ENCODE data around the gene GMEB2. TPM values are rescaled to one million over a fixed set of nuclear protein-coding genes. Genes with fewer than 3 reads are reported as not detected.

The GMEB2 gene
- total RNA-seq, 2 donors from 2014 or later: 11.5 to 12.3 TPM

DNA sequence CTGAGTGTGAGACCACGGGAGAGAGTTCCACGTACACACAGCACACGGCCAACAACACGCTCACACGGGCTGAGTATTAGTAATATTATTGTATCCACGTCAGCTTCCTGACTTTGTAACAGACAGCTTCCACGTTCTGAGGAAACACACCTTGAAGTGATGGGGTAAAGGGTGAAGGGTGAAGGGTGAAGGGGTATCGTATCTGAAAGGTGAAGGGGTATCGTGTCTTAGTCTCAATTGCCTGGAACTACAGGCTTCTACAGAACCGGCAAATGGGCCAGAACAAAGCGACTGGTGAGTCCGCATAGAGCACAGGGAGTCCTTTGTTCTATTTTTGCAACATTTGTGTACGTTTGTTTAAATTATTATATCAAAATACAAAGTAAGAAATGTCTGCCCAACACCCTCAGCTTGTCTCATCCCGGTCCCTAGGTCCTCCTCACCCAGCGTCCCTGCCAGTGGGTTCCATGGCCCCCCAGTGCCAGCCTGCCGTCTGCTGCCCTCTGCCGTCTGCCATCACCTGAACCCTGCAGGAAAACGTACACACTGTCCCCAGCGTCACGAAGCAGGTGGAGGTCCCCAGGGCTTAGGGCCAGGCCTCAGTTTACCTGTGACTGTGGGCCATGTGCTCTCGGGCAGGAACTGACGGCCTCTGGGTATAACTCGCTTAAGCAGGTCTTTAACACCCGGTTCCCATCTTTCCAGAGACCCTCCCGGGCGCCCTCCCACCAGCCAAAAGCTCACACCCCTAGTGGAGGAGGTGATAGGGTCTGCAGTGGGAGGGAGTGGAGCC, 48.5 kb downstream of the GMEB2 start:
- TF ChIP-seq CTCF (conservative IDR thresholded peaks at IDR 0.05): no peak
- Mint-ChIP-seq H3K4me1 (no peaks in the 10 kb centered on the region), H3K27ac (no peak overlapping the region)

DNA sequence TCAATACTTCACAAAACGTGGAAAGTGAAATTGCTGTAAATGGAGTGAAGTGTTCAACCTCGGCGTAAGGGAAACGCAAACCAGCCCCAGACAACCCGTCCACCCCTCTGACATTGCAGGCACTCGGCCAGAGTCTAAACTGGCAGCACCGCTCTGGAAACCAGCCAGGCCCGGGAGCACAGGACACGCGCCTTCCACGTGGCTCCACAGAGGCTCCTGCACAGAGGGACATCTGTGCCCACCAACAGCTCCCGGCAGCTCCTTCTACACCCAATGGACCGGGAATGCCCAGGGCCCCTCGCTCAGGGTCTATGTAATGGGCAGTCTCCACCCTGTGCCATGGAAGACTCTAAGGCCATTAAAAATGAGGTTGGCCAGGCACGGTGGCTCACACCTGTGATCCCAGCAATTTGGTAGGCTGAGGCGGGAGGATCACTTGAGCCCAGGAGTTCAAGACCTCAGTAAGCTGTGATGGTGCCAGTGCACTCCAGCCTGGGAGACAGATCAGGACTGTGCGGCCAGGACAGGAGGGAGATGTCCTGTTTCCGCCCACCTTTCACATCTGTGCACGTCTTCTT, 49.5 kb downstream of the GMEB2 start:
- Mint-ChIP-seq H3K4me3 (no peak overlapping the region), H3K9me3 (no peaks in the 10 kb centered on the region), H3K36me3 (ENCODE audit: low read depth) (no peaks in the 10 kb centered on the region), H3K27me3 (ENCODE audit: insufficient read depth) (no peaks in the 10 kb centered on the region), H3K4me1 (no peaks in the 10 kb centered on the region), H3K27ac (no peak overlapping the region)
- no peaks in the 10 kb centered on the region for H3K27me3 ChIP-seq (ENCODE audit: control insufficient read depth, insufficient read depth, low read length, poor library complexity, severe bottlenecking)
- H3K9me3 ChIP-seq (ENCODE audit: control insufficient read depth, low read length): no peaks in the 10 kb centered on the region
- 92 to 93% methylated on average over 15 to 19 of the region's 19 CpGs for WGBS, 2 experiments (ENCODE audit: insufficient coverage in 1 of 2, insufficient read length in 1 of 2)
- H3K4me1 ChIP-seq (ENCODE audit: control insufficient read depth, insufficient read depth, low read length): no peaks in the 10 kb centered on the region
- no peak for DNase-seq
- H3K9ac ChIP-seq (ENCODE audit: extremely low read depth, low read length, poor library complexity, severe bottlenecking): no peak overlapping the region
- TF ChIP-seq CTCF (conservative IDR thresholded peaks at IDR 0.05): no peak
- H3K4me3 ChIP-seq (ENCODE audit: low read length): no peak overlapping the region
- no peaks in the 10 kb centered on the region for H3K36me3 ChIP-seq (ENCODE audit: control insufficient read depth, insufficient read depth, low read length)
- no peak overlapping the region for H3K27ac ChIP-seq (ENCODE audit: low read depth, low read length)

More for the DNA sequence above, 48.5 kb downstream of the GMEB2 start:
- no peaks in the 10 kb centered on the region for H3K9me3 Mint-ChIP-seq
- 93 to 95% methylated on average over 16 to 24 of the region's 26 CpGs for WGBS, 2 experiments (ENCODE audit: insufficient coverage in 1 of 2, insufficient read length in 1 of 2)
- no peak overlapping the region for H3K4me3 Mint-ChIP-seq
- Histone ChIP-seq H3K27me3 (ENCODE audit: control insufficient read depth, insufficient read depth, low read length, poor library complexity, severe bottlenecking) (no peaks in the 10 kb centered on the region), H3K36me3 (ENCODE audit: control insufficient read depth, insufficient read depth, low read length) (no peaks in the 10 kb centered on the region), H3K9ac (ENCODE audit: extremely low read depth, low read length, poor library complexity, severe bottlenecking) (no peak overlapping the region), H3K27ac (ENCODE audit: low read depth, low read length) (no peak overlapping the region), H3K4me3 (ENCODE audit: low read length) (no peak overlapping the region), H3K9me3 (ENCODE audit: control insufficient read depth, low read length) (no peaks in the 10 kb centered on the region), H3K4me1 (ENCODE audit: control insufficient read depth, insufficient read depth, low read length) (no peaks in the 10 kb centered on the region)
- H3K27me3 Mint-ChIP-seq (ENCODE audit: insufficient read depth): no peaks in the 10 kb centered on the region
- DNase-seq: no peak
- no peaks in the 10 kb centered on the region for H3K36me3 Mint-ChIP-seq (ENCODE audit: low read depth)

DNA sequence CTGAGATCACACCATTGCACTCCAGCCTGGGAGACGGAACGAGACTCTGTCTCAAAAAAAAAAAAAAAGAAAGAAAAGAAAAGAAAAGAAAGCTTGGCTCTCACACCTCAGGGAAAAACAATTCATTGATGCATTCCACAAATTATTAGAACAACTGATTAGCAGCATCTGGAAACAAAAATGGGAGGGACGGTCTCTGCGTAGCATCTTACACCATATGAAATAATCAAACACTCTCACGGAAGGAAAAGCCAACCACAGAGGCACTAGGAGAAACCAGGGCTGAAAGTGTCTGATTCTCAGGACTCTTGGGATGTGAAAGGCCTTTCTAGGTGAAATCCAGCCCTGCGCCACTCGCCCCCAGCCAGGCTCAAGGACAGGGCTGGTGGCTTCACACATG, 50.6 kb downstream of the GMEB2 start:
- H3K9ac ChIP-seq (ENCODE audit: extremely low read depth, low read length, poor library complexity, severe bottlenecking): no peak overlapping the region
- Mint-ChIP-seq H3K9me3 (no peaks in the 10 kb centered on the region), H3K27ac (no peak overlapping the region), H3K36me3 (ENCODE audit: low read depth) (no peaks in the 10 kb centered on the region), H3K4me1 (no peaks in the 10 kb centered on the region), H3K4me3 (no peak overlapping the region), H3K27me3 (ENCODE audit: insufficient read depth) (no peaks in the 10 kb centered on the region)
- no peaks in the 10 kb centered on the region for H3K27me3 ChIP-seq (ENCODE audit: control insufficient read depth, insufficient read depth, low read length, poor library complexity, severe bottlenecking)
- H3K9me3 ChIP-seq (ENCODE audit: control insufficient read depth, low read length): no peaks in the 10 kb centered on the region
- 88 to 94% methylated on average over 2 to 5 of the region's 7 CpGs for WGBS, 2 experiments (ENCODE audit: insufficient coverage in 1 of 2, insufficient read length in 1 of 2)
- no peaks in the 10 kb centered on the region for H3K4me1 ChIP-seq (ENCODE audit: control insufficient read depth, insufficient read depth, low read length)
- DNase-seq: no peak
- no peaks in the 10 kb centered on the region for H3K36me3 ChIP-seq (ENCODE audit: control insufficient read depth, insufficient read depth, low read length)
- TF ChIP-seq CTCF (conservative IDR thresholded peaks at IDR 0.05): no peak
- no peak overlapping the region for H3K4me3 ChIP-seq (ENCODE audit: low read length)
- no peak overlapping the region for H3K27ac ChIP-seq (ENCODE audit: low read depth, low read length)
